GM13977 (cell line): ENCODE data around the gene CLDN6.

Source experiments
- DNase-seq: peaks from one replicate; pipeline ENCODE4 v3.0.0; 2012; ENCODE audit warnings: low spot score
- in situ Hi-C: fragments of 300-500 bp; cut with MboI; formaldehyde crosslinking; loops from one replicate; pipeline ENCODE4 v1.12.0; 2022; ENCODE audit warnings: low sequenced_read_pairs, low pct_unique_long_range_greater_than_20kb, mixed read lengths, inconsistent platforms; ENCODE audit not compliant: unreplicated experiment
- TF ChIP-seq, protein P1 (sequence below): IDR thresholded peaks from 2 replicates; pipeline ENCODE4 v1.5.1; 2012; ENCODE audit warnings: mild to moderate bottlenecking, control low read depth; ENCODE audit not compliant: insufficient read depth; ENCODE audit errors: extremely low read depth, missing control alignments

The CLDN6 gene

DNA sequence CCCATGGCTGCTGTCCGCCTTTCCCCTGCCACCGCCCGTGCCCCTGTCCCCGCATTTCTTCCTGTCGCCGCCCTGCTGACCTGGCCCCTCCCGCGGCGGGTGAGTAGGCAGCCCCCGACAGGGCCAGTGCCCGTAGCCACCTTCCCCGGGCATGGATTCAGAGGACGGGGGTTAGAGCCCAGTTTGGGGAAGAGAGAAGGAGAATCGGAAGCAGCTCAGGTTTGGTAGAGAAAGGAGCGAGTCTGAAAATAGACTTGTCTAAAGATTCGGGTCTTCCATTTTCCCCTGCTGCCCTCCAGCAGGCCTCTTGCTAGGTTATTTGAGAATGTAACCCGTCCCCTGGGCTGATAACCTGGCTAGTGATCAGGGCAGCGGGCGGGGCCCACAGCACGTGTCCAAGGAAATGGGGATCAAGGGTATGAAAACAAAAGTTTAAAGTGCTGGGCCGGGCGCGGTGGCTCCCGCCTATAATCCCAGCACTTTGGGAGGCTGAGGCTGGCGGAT is 13.2 kb downstream of the CLDN6 start:
- TF ChIP-seq, protein P1, sequence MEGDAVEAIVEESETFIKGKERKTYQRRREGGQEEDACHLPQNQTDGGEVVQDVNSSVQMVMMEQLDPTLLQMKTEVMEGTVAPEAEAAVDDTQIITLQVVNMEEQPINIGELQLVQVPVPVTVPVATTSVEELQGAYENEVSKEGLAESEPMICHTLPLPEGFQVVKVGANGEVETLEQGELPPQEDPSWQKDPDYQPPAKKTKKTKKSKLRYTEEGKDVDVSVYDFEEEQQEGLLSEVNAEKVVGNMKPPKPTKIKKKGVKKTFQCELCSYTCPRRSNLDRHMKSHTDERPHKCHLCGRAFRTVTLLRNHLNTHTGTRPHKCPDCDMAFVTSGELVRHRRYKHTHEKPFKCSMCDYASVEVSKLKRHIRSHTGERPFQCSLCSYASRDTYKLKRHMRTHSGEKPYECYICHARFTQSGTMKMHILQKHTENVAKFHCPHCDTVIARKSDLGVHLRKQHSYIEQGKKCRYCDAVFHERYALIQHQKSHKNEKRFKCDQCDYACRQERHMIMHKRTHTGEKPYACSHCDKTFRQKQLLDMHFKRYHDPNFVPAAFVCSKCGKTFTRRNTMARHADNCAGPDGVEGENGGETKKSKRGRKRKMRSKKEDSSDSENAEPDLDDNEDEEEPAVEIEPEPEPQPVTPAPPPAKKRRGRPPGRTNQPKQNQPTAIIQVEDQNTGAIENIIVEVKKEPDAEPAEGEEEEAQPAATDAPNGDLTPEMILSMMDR = no peak
- in situ Hi-C loops = no loop called here
- no peak for DNase-seq

DNA sequence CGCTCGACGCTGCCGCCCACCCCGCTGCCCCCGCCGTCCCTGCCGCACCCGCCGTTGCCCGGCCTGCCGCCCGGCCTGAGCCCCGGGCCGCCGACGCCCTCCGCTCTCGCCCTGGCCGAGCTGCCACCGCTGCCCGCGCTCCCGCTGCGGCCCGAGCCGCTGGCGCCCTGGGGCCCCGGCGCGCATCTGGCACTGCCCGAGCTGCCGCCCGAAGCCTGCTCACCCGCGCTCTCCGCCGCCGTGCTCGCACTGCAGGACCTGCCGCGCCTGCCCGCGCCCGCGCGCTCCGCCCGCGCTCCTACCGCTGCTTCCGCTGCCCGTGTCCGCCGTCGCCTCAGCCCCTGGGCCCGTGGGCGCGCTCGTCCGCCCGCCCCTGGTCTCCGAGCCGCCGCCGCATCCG is 13.7 kb downstream of the CLDN6 start:
- TF ChIP-seq, protein P1 = no peak
- no peak for DNase-seq
- in situ Hi-C loops = no loop called here

DNA sequence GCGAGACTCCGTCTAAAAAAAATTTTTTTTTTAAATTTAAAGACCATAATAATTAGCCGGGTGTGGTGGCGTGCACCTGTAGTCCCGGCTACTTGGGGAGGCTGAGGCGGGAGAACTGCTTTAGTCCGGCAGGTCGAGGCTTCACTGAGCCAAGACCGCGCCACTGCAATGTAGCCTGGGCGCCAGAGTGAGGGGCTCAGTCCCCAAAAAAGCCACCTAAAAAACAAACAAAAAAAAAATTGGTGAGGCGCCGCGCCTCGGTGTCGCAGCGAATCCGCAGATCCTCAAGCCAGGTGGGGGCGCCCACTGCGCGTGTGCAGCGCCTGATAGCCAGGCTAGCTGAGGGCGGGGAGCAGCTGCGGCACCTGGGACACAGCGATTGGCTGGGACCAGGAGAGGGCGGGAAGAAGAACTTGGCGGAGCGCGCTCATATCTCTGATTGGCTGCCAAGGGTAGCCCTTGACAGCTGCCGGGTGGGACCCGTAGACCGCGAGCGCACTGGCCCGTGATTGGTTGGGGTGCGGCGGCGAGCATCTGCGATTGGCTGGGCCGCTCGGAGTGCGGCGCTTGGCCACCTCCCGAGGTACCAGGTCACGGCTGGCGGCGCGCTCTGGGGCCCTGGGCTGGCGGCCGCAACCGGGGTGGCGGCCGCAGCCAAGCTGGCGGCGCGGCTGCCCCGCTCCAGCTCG is 14.3 kb downstream of the CLDN6 start:
- TF ChIP-seq, protein P1 = peak; percentile 86

DNA sequence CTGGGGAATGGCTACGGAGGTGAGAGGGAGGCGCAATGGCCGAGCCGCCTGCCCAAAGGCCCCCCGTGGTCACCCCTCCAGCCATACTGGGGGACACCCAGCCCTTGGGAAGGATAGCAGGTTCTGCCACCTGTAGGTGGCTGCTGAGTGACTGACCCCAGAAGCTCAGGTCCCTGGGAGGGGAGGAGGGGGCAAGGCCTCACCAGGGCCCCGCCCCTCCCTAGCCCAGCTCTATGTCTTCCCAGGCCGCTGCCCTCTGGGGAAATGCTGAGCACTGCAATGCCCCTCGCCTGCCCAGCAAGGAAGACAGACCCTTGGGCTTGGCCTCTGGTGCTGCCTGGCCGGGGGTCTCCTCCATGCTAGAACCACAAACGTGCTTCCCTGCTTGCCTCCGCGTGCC is 16.7 kb downstream of the CLDN6 start:
- in situ Hi-C loops = no loop called here
- TF ChIP-seq, protein P1 = no peak
- no peak for DNase-seq

More for the DNA sequence above, 14.3 kb downstream of the CLDN6 start:
- in situ Hi-C loops = no loop called here
- DNase-seq = peak; percentile 100

DNA sequence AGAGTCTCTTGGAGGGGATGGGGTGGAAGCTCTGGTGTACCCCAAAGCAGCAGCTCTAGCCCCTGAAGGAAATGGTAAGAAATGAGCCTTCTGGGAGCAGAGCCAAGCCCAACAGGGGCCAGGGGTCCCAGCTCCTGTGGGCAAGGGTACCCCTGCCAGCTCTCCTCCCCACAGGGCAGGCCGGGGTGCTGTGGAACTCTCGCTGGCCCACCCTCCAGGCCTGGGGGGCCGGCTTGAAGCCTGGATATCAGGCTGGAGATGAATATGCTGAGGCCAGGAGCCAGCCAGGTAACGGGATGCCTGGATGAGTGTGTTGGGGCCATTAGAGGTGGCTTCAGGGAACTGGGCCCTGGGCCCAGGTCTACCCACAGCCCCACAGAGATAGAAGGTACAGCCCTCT is 17.4 kb downstream of the CLDN6 start:
- in situ Hi-C loops = no loop called here
- DNase-seq = no peak
- TF ChIP-seq, protein P1 = no peak

DNA sequence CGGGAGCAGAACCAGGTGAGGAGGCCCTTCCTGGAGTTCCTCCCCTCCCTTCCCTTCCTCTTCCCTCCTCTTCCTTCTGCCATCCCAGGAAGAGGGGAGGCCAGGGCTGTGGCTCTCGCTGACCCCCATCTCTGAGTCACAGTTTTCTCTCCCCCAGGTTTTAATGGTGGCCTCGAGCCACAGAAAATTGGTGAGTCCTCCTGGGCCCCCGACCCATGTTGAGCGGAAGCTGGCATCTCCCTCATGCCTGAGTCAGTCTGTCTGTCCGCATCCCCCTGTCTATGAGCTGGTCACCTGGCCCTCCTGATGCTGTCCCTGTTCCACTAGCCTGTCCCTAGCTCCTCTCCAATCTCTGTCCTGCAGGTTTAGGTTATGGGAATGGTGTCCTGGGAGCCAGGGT is 18.1 kb downstream of the CLDN6 start:
- DNase-seq = no peak
- in situ Hi-C loops = no loop called here
- TF ChIP-seq, protein P1 = no peak
